ENCODE data around the gene FRMD8.
"Not testable (repeated sequence)": the region's sequence is repeated elsewhere in the genome, so short reads cannot be mapped to it uniquely, and the experiment has no call there.

FRMD8 gene

GRCh38 chr11:65437436-65438227 is 51.2 kb downstream of the FRMD8 start:
- no peak for DNase-seq

DNA sequence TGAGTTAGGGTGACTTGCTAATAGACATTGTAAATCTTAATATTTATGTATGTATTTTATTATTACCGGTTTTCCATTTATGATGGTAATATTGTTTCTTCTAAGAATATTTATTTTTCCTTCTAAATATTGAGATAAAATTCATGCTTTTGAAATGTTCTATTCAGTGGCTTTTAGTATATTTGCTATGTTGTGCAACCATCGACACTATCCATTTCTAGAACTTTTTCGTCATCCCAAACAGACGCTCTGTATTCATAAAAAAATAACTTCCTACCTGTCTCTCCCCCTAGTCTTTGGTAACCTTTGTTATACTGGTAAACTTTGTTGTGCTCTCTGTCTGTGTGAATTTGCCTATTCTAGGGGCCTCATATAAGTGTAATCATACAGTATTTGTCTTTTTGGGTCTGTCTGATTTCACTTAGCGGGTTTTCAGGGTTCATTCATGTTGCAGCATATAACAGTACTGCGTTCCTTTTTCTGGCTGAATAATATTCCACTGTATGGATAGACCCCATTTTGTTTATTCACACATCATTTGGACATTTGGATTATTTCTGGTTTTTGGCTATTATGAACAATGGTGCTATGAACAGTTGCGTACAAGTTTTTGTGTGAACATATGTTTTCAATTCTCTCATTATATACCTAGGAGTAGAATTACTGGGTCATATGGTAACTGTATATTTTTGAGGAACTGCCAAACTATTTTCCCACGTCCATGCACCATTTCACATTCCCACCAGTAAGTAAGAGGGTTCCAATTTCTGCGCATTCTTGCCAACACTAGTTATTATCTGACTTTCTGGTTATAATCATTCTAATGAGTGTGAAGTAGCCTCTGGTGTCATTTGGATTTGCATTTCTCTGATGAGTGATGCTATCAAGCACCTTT is 52.1 kb downstream of the FRMD8 start:
- DNase-seq, result peak; percentile 0

DNA sequence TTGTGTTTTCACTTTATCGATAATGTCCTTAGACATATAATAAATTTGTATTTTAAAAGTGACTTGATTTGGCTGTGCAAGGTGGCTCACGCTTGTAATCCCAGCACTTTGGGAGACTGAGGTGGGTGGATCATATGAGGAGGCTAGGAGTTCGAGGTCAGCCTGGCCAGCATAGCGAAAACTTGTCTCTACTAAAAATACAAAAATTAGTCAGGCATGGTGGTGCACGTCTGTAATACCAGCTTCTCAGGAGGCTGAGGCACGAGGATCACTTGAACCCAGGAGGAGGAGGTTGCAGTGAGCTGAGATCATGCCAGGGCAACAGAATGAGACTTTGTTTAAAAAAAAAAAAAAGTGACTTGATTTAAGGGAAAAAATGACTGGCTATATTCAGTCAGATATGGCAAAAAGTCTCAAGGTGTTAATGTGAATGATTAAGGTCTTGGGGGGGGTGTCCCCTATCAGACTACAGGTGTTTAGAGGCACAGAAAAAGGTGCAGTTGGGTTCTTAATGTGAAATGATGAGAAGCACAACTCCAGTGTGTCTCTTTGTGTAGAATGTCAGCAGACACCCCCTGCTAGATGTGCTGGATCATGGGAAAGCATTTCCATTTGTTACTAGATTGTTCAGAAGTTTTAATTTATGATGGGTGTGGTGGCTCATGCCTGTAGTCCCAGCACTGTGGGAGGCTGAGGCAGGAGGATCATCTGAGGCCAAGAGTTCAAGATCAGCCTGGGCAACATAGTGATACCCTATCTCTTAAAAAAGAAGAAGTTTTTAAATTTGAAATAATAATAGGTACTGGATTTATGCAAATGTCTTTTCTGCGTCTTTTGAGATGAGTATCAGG is 53.1 kb downstream of the FRMD8 start:
- DNase-seq, result peak; percentile 1

GRCh38 chr11:65440831-65441499 is 54.5 kb downstream of the FRMD8 start:
- peak; percentile 1 for DNase-seq

DNA sequence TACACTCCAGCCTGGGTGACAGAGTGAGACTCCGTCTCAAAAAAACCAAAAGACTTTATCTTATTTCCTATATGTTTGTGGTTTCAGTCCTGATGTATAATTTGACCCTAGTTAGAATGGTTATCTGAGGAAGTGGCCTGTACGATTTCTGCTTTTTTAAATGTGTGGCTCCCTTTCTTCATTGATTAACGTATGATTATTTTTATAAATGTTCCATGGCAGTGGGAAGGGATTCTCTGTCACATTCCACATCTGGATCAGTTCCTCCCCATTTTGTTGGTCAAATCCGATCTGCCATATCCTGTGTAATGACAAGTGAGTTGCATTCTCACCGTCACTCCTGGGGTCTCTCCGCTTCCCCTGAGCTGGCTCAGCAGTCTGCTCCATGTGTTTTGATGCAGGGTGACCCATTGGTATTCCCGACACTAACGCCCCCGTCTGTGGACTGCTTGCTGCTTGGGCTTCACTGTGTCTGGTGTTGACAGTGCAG is 56.5 kb downstream of the FRMD8 start:
- no peak for DNase-seq

DNA sequence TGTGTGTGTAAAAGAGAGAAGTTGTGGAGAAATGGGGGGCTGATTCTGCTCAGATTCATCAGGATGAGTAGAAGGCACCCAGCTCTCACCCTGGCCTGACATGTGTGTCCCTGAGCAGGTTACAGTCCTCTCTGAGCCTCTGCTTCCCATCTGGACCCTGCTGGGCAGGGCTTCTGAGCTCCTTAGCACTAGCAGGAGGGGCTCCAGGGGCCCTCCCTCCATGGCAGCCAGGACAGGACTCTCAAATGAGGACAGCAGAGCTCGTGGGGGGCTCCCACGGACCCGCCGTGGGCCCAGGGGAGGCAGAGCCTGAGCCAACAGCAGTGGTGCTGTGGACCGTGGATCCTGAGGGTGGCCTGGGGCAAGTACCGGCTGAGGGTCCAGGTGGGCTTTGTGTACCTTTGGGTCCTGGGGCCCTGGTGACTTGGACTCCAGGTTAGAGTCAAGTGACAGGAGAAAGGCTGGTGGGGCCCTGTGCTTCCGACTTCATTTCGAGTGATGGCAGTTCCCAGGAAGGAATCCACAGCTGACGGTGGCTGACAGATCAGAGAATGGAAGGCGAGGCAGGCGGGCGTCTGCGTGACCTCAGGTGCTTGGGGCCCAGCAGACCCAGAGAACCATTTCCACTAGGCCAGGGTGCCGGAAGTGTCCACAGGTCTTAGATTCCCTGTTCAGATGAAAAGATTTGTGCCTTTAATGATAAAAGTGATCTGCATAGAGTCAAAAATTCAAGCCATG is 58.0 kb downstream of the FRMD8 start:
- peak; percentile 3 for DNase-seq

GRCh38 chr11:65445101-65445603 is 58.7 kb downstream of the FRMD8 start:
- DNase-seq, result peak; percentile 10

- no peak for DNase-seq
These were observed 59.4 kb downstream of the FRMD8 start for GRCh38 chr11:65445604-65446445.

DNA sequence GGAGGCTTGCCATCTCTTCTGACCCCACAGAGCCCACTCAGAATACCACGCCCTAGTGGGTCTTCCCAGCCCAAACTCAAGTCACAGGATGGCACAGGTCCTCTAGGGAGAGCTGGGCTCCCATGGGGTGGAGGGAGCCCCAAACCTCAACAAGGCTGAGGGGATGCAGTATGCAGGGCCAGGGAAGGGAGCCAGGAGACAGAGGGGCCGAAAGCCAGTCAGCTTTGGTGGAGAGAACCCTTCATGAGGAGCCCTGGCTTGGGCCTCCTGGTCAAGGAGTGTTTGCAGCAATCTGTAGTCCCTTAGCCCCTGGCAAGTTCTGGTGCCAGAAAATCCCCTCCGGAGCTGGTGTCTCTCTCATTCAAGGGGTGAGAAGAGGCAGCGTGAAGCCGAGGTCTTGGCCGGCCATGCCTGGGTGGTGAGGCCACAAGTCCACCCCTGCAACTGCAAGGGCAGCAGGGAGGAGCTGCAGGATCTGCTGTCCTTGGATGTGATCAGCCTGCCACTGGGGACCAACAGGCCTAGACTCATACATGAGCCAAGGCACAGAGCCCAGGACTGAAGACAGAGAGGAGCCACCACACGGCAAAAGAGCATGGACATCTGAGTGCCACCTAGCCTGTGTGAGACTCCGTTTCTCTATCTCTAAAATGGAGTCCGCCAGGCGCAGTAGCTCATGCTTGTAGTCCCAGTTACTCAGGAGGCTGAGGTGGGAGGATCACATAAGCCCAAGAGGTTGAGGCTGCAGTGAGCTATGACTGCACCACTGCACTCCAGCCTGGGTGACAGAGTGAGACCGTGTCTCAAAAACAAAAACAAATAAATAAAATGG is 60.2 kb downstream of the FRMD8 start:
- no peak for DNase-seq

GRCh38 chr11:65448074-65448417 is 61.6 kb downstream of the FRMD8 start:
- DNase-seq, result no peak

- peak; percentile 50 for DNase-seq
These were observed 62.1 kb downstream of the FRMD8 start for GRCh38 chr11:65448418-65449105.

GRCh38 chr11:65451301-65451700 is 64.9 kb downstream of the FRMD8 start:
- DNase-seq, result not testable (repeated sequence)

DNA sequence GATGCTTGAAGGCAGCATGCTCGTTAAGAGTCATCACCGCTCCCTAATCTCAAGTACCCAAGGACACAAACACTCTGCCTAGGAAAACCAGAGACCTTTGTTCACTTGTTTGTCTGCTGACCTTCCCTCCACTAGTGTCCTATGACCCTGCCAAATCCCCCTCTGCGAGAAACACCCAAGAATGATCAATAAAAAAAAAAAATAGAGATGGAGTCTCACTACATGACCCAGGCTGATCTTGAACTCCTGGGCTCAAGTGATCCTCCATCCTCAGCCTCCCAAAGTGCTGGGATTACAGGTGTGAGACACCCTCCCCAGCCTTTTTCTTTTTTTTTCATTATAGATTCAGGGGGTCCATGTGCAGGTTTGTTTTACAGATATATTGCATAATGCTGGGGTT is 65.8 kb downstream of the FRMD8 start:
- not testable (repeated sequence) for DNase-seq

DNA sequence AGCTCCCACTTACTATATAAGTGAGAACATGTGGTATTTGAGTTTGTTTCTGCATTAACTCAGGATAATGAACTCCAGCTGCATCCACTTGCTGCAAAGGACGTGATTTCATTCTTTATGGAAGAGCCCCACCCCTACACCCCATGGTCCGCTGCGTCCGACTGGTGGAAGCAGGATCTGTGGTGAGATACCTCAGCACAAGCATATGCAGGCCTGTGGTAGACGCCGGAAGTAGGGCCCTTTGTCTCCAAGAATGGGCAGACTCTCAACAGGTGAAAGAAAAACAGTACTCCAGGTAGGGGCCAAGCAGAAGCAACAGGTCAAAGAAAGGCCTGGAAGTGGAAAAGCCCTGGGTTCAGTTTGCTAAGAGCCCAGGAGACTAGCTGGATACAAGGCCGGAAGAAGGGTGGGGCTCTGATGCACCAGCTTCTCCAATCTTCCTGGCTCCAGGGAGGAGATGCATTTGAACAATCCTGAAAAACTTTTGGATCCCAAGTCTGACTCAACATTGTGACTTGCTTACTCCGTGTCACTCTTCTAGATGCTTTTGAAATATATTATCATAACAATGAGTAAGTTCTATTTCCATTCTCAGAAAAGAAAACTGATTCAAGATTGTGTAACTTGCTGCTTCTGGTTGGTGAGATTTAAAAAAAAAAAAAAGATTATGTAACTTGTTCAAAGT is 66.5 kb downstream of the FRMD8 start:
- no peak for DNase-seq

DNA sequence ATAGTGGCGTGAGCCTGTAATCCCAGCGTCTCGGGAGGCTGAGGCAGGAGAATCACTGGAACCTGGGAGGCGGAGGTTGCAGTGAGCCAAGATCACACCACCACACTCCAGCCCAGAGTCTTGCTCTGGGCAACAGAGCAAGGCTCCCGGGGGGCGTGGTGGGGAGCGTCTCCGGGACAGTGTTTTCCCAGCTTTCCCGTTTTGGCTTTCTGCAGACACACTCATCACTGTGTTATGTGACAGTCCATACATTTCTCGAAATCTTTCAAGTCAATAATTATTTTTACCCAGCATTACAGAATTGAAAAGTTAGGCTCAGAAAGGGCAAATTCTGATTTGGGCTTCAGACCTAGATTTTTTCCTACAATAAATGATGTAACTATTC is 67.9 kb downstream of the FRMD8 start:
- no peak for DNase-seq

DNA sequence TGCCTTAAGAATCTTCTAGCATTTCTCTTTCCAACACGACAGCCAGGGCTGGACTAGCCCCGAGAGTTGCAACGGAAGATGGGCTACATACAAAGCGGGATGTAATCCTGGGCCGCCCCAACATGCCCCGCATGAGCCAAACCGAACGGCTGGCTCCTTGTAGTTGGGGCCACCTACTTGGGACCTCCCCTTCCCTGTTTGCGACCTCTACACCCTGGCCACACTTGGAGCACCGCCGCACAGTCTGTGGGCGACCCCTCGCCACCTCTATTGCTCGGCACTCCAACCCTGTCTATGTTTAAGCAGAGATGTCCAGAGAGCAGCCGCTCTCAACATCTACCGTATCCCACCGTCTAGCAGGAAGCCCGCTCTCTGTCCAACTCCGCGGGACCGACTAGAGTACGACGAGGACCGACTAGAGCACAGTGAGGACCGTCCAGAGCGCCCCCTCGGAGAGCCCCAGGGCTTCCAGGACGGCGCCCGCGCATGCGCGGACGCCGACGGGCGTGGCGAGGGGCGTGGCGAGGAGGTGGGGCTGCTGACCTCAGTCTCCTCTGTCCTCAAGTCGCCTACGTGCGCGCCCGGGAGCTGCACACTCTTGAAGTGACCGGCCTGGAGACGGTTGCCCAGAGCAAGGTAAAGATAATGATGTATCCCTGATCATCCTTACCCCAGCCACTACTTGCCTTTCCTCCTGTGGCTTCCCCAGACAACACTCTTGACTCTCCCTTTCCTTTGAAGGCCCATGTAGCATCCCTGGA is 68.4 kb downstream of the FRMD8 start:
- DNase-seq, result no peak

DNA sequence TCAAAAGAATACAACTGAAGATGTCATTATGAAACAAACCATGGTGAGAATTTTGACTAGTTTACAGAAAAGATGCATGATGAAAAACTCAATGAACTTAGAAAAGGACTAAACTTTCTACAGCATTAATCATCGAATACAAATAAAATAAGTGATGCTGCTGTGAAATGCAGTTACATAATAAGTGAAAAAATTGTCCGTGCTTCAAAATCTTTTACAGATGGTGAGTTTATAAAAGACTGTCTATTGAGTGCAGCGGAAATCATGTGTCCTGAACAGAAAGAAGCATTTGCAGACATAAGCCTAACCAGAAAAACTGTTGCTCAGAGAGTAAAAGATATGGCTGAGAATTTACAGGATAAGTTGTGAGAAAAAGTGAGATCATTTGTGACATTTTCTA is 70.0 kb downstream of the FRMD8 start:
- no peak for DNase-seq

- no peak for DNase-seq
These were observed 73.1 kb downstream of the FRMD8 start for GRCh38 chr11:65459552-65459951.
